Cerebellar cortex (tissue), 1 donor: ENCODE data around the gene RETN.

ENCODE experiments used
- DNase-seq: peaks from one replicate; pipeline ENCODE4 v3.0.0-alpha.2; 2015; ENCODE audit warnings: low spot score

RETN gene

GRCh38 chr19:7706188-7706954, 37.5 kb downstream of the RETN start:
- no peak for DNase-seq

GRCh38 chr19:7706955-7707456, 38.2 kb downstream of the RETN start:
- DNase-seq = no peak

- no peak for DNase-seq
These were observed 41.1 kb downstream of the RETN start for GRCh38 chr19:7709932-7710460.

- DNase-seq = no peak
These were observed 41.8 kb downstream of the RETN start for GRCh38 chr19:7710616-7711015.

- DNase-seq = peak; percentile 81
These were observed 46.8 kb downstream of the RETN start for GRCh38 chr19:7715671-7716070.

- no peak for DNase-seq
These were observed 47.9 kb downstream of the RETN start for GRCh38 chr19:7716762-7717161.

- no peak for DNase-seq
These were observed 49.8 kb downstream of the RETN start for GRCh38 chr19:7718668-7719067.
